ENCODE measurements around the gene TOM1L1. TPM values are rescaled to one million over a fixed set of nuclear protein-coding genes. Genes with fewer than 3 reads are reported as not detected.

TOM1L1 gene
- total RNA-seq, 4 donors from 2014 or later: 7.1 to 103 (median 55.4) TPM

GRCh38 chr17:54898576-54898975 lies 2.1 kb upstream of the TOM1L1 start:
- no peaks in the 10 kb centered on the region for H3K9me3 ChIP-seq
- peaks cover 3% of the 10 kb centered on the region for H3K27me3 ChIP-seq
- no peak overlapping the region for H3K4me3 ChIP-seq
- H3K4me1 ChIP-seq: peaks cover 0 to 15% (median 8%) of the 10 kb centered on the region in 4 donors
- in situ Hi-C loops (cut with MboI; ENCODE audit: low pct_ligation_motif_present in 1 of 4, low pct_unique_long_range_greater_than_20kb in 1 of 4, low sequenced_read_pairs in 3 of 4) (loop anchor here in 1 of 4 donors (25.0 kb wide), 1 partner anchor 1861 kb away; no protein-coding TSS in a partner anchor), intact Hi-C loops (cut with DNase I; ENCODE audit: low total_unique reads) (no loop called here)
- 76 to 80% methylated on average over 1 to 3 of the region's 3 CpGs for WGBS, 2 donors (ENCODE audit: low coverage in 1 of 2)
- H3K36me3 ChIP-seq: no peaks in the 10 kb centered on the region
- TF ChIP-seq POLR2A (IDR thresholded peaks at IDR 0.05) (no peak), EP300 (IDR thresholded peaks at IDR 0.05; ENCODE audit: low read depth) (no peak), POLR2AphosphoS5 (IDR thresholded peaks at IDR 0.05) (no peak), CTCF (IDR thresholded peaks at IDR 0.05) (no peak)
- no peak for DNase-seq
- H3K27ac ChIP-seq: no peak overlapping the region

- Histone ChIP-seq H3K27ac (no peak overlapping the region), H3K4me1 (peaks cover 0 to 15% (median 8%) of the 10 kb centered on the region in 4 donors), H3K27me3 (peaks cover 3% of the 10 kb centered on the region), H3K36me3 (no peaks in the 10 kb centered on the region), H3K4me3 (no peak overlapping the region), H3K9me3 (no peaks in the 10 kb centered on the region)
- no peak for DNase-seq
- intact Hi-C loops (cut with DNase I; ENCODE audit: low total_unique reads) (no loop called here), in situ Hi-C loops (cut with MboI; ENCODE audit: low pct_ligation_motif_present in 1 of 4, low pct_unique_long_range_greater_than_20kb in 1 of 4, low sequenced_read_pairs in 3 of 4) (loop anchor here in 1 of 4 donors (25.0 kb wide), 1 partner anchor 1862 kb away; no protein-coding TSS in a partner anchor)
- TF ChIP-seq CTCF (IDR thresholded peaks at IDR 0.05): no peak
- TF ChIP-seq POLR2AphosphoS5 (IDR thresholded peaks at IDR 0.05): no peak
- no peak for TF ChIP-seq POLR2A (IDR thresholded peaks at IDR 0.05)
- TF ChIP-seq EP300 (IDR thresholded peaks at IDR 0.05; ENCODE audit: low read depth): no peak
- 81 to 85% methylated on average over 3 of the region's 3 CpGs for WGBS, 2 donors (ENCODE audit: low coverage in 1 of 2)
Observed at GRCh38 chr17:54899201-54899600, 1.5 kb upstream of the TOM1L1 start.

GRCh38 chr17:54899721-54900456 lies 763 bp upstream of the TOM1L1 start:
- DNase-seq: no peak
- H3K27ac ChIP-seq: peak overlapping the region in 3 of 4 donors; percentile 76 to 79 (median 79)

More at GRCh38 chr17:54899721-54900456, 763 bp upstream of the TOM1L1 start:
- H3K4me3 ChIP-seq: peak overlapping the region; percentile 41 to 71 (median 54)
- 11 to 29% methylated on average over 10 to 18 of the region's 18 CpGs for WGBS, 2 donors (ENCODE audit: low coverage in 1 of 2)
- in situ Hi-C loops (cut with MboI; ENCODE audit: low pct_ligation_motif_present in 1 of 4, low pct_unique_long_range_greater_than_20kb in 1 of 4, low sequenced_read_pairs in 3 of 4): loop anchor here in 1 of 4 donors (25.0 kb wide), 1 partner anchor 1863 kb away; no protein-coding TSS in a partner anchor
- peaks cover 3% of the 10 kb centered on the region for H3K27me3 ChIP-seq
- peaks cover 0 to 15% (median 8%) of the 10 kb centered on the region in 4 donors for H3K4me1 ChIP-seq
- intact Hi-C loops (cut with DNase I; ENCODE audit: low total_unique reads): no loop called here
- TF ChIP-seq POLR2A (IDR thresholded peaks at IDR 0.05) (no peak), EP300 (IDR thresholded peaks at IDR 0.05; ENCODE audit: low read depth) (no peak), CTCF (IDR thresholded peaks at IDR 0.05) (no peak), POLR2AphosphoS5 (IDR thresholded peaks at IDR 0.05) (no peak)
- no peaks in the 10 kb centered on the region for H3K9me3 ChIP-seq
- H3K36me3 ChIP-seq: no peaks in the 10 kb centered on the region

Measured in transverse colon (tissue), 4 donors.